Activated B cell treated with CpG ODN at 0.5 μM for 24 hours (primary cell): ENCODE measurements around the gene MARCHF6. TPM values are rescaled to one million over a fixed set of nuclear protein-coding genes. Genes with fewer than 3 reads are reported as not detected.

ENCODE experiments used
- ATAC-seq: fragments of 200-7000 bp; cut with Tn5 transposase; one replicate; pipeline ENCODE4 v1.10.0; 2021; ENCODE audit warnings: low read depth, mild to moderate bottlenecking, moderate library complexity
- CTCF ChIA-PET: fragments of 350-600 bp; sonication (Branson Sonifier 250); formaldehyde crosslinking; loops from one replicate; lab custom pipeline; 2021; ENCODE audit warnings: antibody characterized with exemption; lab: Charles Lee
- POLR2A ChIA-PET: fragments of 350-600 bp; sonication (Branson Sonifier 250); formaldehyde crosslinking; loops from one replicate; lab custom pipeline; 2021; ENCODE audit warnings: antibody characterized with exemption; lab: Charles Lee
- DNase-seq: peaks from one replicate; pipeline ENCODE4 v3.0.0; 2022
- H3K27ac Mint-ChIP-seq: one replicate; pipeline ENCODE4 v1.8.0; 2020; ENCODE audit warnings: mixed read lengths
- H3K27me3 Mint-ChIP-seq: one replicate; pipeline ENCODE4 v1.8.0; 2021; ENCODE audit warnings: mixed read lengths
- H3K36me3 Mint-ChIP-seq: one replicate; pipeline ENCODE4 v1.8.0; 2021; ENCODE audit warnings: low read depth, mixed read lengths
- H3K4me1 Mint-ChIP-seq: one replicate; pipeline ENCODE4 v1.8.0; 2021; ENCODE audit warnings: mixed read lengths
- H3K4me3 Mint-ChIP-seq: one replicate; pipeline ENCODE4 v1.8.0; 2020; ENCODE audit warnings: mild to moderate bottlenecking, mixed read lengths
- H3K9me3 Mint-ChIP-seq: one replicate; pipeline ENCODE4 v1.8.0; 2020; ENCODE audit warnings: mixed read lengths
- intact Hi-C: fragments of 100-400 bp; cut with micrococcal nuclease; formaldehyde crosslinking; loops from one replicate; pipeline ENCODE4 v1.15.1; 2024
- total RNA-seq: library from RNA; stranded (reverse); gene quantifications from 2 replicates; pipeline ENCODE4 v1.2.3, GENCODE V29; 2022
- TF ChIP-seq, protein P1 (sequence below): fragments of 200-600 bp; IDR thresholded peaks from one replicate; pipeline ENCODE4 v1.8.0; 2022; ENCODE audit warnings: antibody characterized with exemption, mild to moderate bottlenecking

MARCHF6 gene
- total RNA-seq, 1 donor from 2014 or later = 124 TPM

- POLR2A ChIA-PET = no interaction called here
- H3K9me3 Mint-ChIP-seq = no peaks in the 10 kb centered on the region
- no peaks in the 10 kb centered on the region for H3K36me3 Mint-ChIP-seq
- ATAC-seq (no peak), DNase-seq (no peak)
- CTCF ChIA-PET = no interaction called here
- TF ChIP-seq, protein P1, sequence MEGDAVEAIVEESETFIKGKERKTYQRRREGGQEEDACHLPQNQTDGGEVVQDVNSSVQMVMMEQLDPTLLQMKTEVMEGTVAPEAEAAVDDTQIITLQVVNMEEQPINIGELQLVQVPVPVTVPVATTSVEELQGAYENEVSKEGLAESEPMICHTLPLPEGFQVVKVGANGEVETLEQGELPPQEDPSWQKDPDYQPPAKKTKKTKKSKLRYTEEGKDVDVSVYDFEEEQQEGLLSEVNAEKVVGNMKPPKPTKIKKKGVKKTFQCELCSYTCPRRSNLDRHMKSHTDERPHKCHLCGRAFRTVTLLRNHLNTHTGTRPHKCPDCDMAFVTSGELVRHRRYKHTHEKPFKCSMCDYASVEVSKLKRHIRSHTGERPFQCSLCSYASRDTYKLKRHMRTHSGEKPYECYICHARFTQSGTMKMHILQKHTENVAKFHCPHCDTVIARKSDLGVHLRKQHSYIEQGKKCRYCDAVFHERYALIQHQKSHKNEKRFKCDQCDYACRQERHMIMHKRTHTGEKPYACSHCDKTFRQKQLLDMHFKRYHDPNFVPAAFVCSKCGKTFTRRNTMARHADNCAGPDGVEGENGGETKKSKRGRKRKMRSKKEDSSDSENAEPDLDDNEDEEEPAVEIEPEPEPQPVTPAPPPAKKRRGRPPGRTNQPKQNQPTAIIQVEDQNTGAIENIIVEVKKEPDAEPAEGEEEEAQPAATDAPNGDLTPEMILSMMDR = no peak
- intact Hi-C loops = no loop called here
- no peak overlapping the region for H3K4me3 Mint-ChIP-seq
- no peak overlapping the region for H3K27ac Mint-ChIP-seq
- H3K4me1 Mint-ChIP-seq = no peaks in the 10 kb centered on the region
- peaks cover 7% of the 10 kb centered on the region for H3K27me3 Mint-ChIP-seq
Observed at GRCh38 chr5:10324518-10325370, 28.8 kb upstream of the MARCHF6 start.

- intact Hi-C loops = no loop called here
- H3K4me1 Mint-ChIP-seq = peaks cover 5% of the 10 kb centered on the region
- no peaks in the 10 kb centered on the region for H3K36me3 Mint-ChIP-seq
- ChIA-PET POLR2A (no interaction called here), CTCF (no interaction called here)
- no peak overlapping the region for H3K4me3 Mint-ChIP-seq
- H3K27me3 Mint-ChIP-seq = peaks cover 34% of the 10 kb centered on the region
- TF ChIP-seq, protein P1 = no peak
- H3K27ac Mint-ChIP-seq = no peak overlapping the region
- no peak for DNase-seq
- no peaks in the 10 kb centered on the region for H3K9me3 Mint-ChIP-seq
- ATAC-seq = no peak
Observed at GRCh38 chr5:10328323-10328722, 25.2 kb upstream of the MARCHF6 start.

DNA sequence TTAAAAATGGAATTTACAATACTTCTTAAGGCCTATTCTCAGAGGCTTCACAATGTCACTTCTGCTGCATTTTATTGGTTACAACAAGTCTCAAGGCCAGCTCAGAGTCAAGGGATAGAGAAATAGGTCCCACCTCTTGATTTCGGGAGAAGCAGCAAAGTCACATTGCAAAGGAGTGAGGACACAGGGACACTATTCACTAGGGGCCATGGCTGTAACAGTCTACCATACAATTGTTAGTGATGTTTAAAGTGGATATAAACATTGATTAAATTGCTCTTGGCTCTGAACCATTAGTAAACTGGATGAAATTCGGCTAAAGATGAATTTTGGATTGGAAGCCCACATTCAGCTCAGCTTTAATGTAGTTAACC lies 24.1 kb upstream of the MARCHF6 start:
- no peak overlapping the region for H3K4me3 Mint-ChIP-seq

GRCh38 chr5:10329820-10330481 lies 23.5 kb upstream of the MARCHF6 start:
- H3K4me3 Mint-ChIP-seq = no peak overlapping the region
- H3K4me1 Mint-ChIP-seq = peaks cover 9% of the 10 kb centered on the region
- H3K36me3 Mint-ChIP-seq = no peaks in the 10 kb centered on the region
- ATAC-seq (no peak), DNase-seq (no peak)
- peaks cover 44% of the 10 kb centered on the region for H3K27me3 Mint-ChIP-seq
- no peak overlapping the region for H3K27ac Mint-ChIP-seq
- intact Hi-C loops = no loop called here
- H3K9me3 Mint-ChIP-seq = no peaks in the 10 kb centered on the region
- ChIA-PET CTCF (no interaction called here), POLR2A (interaction anchor here (0.7 kb wide), 1 partner anchor 19 kb away, joined by 6 read pairs; no protein-coding TSS in a partner anchor)
- TF ChIP-seq, protein P1 = no peak

More for the DNA sequence above, 24.1 kb upstream of the MARCHF6 start:
- TF ChIP-seq, protein P1 = no peak
- intact Hi-C loops = no loop called here
- DNase-seq (no peak), ATAC-seq (no peak)
- H3K9me3 Mint-ChIP-seq = no peaks in the 10 kb centered on the region
- H3K27me3 Mint-ChIP-seq = peaks cover 39% of the 10 kb centered on the region
- POLR2A ChIA-PET = interaction anchor here (0.7 kb wide), 1 partner anchor 19 kb away, joined by 6 read pairs; no protein-coding TSS in a partner anchor
- no peak overlapping the region for H3K27ac Mint-ChIP-seq
- H3K36me3 Mint-ChIP-seq = no peaks in the 10 kb centered on the region
- CTCF ChIA-PET = no interaction called here
- H3K4me1 Mint-ChIP-seq = peaks cover 8% of the 10 kb centered on the region

DNA sequence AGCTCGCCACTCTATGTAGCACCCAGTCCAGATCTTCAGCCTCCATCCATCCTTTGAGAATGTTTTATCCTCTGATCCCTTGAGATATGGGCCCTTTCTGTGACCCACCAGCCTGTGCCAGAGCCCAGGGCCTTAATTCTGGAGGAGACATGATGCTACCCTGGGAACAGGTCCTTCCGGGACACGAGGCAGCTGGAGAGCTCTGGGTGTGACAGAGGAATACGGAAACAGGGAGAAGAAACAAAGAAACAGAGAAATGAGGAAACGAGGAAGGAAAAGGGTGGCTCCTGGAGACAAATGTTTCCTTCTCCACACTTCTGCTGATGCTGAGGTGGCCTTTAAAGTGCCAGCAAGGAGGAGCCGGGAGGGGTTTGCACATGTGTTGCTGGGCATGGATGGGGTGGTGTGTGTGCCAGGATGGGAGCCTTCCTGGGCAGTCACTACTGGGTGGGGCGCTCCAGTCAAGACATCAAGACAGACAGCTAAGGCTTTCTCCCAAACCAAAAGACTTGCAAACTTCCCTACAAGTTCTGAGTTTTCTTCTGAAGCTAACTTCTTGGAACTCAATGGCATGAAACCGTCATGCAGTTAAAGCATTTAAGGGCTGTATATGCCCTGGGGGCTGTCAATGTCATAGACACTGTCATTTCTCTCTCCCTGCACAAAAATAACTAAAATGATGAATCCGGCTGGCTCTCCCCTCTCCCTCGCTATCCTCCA lies 22.8 kb upstream of the MARCHF6 start:
- Mint-ChIP-seq H3K36me3 (no peaks in the 10 kb centered on the region), H3K4me3 (no peak overlapping the region), H3K4me1 (peaks cover 9% of the 10 kb centered on the region), H3K9me3 (no peaks in the 10 kb centered on the region), H3K27ac (no peak overlapping the region), H3K27me3 (peaks cover 48% of the 10 kb centered on the region)
- intact Hi-C loops = no loop called here
- ChIA-PET CTCF (no interaction called here), POLR2A (no interaction called here)
- DNase-seq (no peak), ATAC-seq (no peak)
- TF ChIP-seq, protein P1 = no peak
